IPS-NIHi7 (cell line): ENCODE data around the gene NEURL2.
"Not testable (repeated sequence)": the region's sequence is repeated elsewhere in the genome, so short reads cannot be mapped to it uniquely, and the experiment has no call there.

Experiments
- DNase-seq: peaks from one replicate; pipeline ENCODE4 v3.0.0; 2012; ENCODE audit warnings: mixed read lengths; ENCODE audit errors: extremely low spot score

The NEURL2 gene

DNA sequence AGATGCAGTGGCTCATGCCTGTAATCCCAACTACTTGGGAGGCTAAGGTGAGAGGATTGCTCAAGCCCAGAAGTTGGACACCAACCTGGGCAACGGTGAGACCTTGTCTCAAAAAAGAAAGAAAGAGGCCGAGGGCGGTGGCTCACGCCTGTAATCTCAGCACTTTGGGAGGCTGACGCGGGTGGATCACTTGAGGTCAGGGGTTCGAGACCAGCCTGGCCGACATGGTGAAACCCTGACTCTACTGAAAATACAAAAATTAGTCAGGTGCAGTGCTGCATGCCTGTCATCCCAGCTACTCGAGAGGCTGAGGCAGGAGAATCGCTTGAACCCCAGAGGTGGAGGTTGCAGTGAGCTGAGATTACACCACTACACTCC lies 16.9 kb downstream of the NEURL2 start:
- not testable (repeated sequence) for DNase-seq

DNA sequence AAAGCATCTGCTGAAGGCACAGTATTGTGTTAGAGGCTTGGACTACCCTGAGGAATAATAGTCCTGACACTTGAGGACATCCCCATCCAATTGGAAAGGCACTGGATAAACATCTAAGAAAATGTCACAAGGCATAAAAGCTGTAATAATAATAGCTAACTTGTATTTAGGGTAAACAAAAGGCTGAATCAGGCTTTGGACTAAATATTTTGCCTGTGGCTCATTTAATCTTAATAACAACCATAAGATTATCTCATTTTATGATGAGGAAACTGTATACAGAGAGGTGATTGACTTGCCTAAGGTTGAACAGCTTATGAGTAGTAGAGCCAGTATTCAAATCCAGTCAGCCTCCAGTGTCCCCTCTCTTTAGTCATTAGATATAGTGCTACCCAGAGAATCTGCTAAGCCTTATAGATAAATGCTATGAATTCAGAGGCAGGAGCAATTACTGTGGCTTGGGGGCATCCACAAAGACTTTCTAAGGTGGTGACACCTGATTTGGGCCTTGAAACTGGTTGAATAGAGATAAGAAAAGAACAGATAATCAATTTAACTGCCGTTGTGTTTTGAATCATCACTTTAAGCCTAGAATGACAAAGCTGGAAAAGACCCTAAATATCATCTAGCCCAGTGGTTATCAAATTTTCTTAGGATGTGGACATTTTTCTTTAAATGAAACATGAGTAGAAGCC lies 17.5 kb downstream of the NEURL2 start:
- DNase-seq, result no peak

DNA sequence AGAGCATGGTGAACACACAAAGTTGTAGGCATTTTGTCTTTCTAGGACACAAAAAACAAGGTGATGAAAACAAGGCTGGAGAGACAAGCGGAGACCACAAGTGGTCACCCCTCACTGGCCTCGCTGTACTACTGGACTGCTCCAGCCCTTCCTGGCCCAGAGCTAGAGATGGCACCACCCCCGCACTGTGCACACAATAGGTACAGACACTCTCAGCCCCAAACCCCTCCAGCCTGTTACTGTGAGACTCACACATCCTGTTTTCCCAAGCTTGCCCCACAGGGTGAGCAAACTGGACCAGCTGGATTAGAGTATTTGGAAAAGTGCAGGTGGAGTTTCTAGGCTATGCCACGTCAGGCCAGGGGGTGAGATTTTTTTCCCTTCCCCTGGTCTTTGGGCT lies 18.4 kb downstream of the NEURL2 start:
- DNase-seq, result no peak

DNA sequence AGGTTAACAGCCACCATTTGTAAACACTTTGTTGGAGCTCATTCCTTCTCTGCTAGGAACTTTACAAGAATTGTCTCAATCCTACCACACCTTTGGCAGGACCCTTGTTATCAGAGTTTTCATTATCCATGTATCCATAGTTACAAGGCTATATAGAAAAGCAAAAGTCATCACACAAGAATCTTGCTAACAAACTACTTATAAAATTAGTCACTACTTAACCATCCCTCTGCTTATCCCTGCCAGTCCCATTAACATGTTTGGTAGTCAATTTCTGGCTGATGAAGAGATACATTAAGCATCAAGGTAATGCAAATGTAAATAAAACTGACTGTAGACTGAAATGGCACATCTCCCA lies 23.2 kb downstream of the NEURL2 start:
- DNase-seq, result no peak

DNA sequence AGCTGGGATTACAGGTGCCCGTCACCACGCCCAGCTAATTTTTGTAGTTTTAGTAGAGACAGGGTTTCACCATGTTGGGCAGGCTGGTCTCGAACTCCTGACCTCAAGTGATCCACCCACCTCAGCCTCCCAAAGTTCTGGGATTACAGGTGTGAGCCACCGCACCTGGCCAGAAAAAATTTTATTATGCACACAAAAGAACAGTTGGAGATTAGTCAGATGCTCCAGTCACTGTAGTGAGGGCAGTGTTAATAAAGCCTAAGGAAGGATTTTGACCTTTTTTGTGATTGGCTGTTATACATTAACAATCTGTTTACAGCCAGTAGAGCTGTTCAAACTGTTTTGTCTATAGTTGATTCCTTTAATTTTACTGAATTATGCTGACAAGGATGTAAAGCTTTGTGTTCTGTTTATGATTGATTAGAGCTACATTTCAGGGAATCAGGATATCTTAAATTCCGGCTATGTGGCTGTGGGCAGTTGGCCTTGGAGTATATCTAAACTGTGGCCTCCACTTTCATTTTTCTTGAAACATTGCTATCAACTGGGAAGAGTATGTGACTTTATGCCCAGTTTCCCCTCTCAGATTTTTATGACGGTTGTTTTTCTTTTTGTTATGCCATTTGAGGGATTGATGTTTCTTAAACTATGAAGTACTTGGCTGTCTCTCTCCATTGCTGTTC lies 23.7 kb downstream of the NEURL2 start:
- DNase-seq, result no peak

DNA sequence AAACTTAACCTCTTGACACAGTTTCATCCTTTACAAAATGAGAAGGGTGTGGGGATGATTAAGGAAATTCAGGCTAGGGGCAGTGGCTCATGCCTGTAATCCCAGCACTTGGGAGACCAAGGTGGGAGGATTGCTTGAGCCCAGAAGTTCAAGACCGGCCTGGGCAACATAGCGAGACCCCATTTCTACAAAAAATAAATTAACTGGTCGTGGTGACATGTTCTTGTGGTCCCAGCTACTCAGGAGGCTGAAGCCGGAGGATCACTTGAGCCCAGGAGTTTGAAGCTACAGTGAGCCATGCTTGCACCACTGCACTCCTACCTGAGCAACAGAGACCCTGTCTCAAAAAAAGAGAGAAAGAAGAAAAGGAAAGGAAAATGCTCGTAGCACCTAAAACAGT lies 24.6 kb downstream of the NEURL2 start:
- DNase-seq, result no peak

DNA sequence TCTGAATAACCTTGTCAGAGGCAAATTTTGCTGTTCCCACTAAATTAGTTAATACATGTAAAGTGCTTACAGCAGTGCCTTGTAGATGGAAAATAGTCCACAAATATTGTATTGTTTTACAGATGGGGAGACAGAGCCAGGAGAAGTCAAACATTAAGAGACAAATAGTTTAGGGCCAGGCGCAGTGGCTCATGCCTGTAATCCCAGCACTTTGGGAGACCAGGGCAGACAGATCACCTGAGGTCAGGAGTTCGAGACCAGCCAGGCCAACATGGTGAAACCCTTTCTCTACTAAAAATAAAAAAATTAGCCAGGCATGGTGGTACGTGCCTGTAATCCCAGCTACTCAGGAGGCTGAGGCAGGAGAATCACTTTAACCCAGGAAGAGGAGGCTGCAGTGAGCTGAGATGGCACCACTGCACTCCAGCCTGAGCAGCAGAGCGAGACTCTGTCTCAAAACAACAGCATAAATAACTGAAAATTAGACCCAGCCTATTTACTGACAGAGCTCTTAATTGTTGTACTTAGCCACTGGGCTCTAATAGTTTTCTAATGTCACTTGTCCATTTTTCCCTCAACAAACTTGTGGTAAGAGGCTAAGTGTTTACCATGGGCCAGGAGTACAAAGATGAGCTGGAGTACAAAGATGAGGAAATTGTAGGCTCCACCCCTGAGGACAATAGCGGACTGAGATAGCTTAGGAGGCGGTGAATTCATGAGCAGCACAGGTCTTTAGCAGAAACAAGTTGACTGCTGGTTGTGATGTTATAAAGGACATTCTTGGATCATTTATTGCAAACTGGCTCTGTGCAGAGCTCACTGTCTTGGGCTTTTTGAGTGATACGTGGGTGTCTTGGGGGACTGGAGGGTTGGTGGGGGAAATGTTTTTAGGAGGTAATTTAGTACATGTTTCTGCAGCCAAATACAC lies 27.2 kb downstream of the NEURL2 start:
- no peak for DNase-seq

DNA sequence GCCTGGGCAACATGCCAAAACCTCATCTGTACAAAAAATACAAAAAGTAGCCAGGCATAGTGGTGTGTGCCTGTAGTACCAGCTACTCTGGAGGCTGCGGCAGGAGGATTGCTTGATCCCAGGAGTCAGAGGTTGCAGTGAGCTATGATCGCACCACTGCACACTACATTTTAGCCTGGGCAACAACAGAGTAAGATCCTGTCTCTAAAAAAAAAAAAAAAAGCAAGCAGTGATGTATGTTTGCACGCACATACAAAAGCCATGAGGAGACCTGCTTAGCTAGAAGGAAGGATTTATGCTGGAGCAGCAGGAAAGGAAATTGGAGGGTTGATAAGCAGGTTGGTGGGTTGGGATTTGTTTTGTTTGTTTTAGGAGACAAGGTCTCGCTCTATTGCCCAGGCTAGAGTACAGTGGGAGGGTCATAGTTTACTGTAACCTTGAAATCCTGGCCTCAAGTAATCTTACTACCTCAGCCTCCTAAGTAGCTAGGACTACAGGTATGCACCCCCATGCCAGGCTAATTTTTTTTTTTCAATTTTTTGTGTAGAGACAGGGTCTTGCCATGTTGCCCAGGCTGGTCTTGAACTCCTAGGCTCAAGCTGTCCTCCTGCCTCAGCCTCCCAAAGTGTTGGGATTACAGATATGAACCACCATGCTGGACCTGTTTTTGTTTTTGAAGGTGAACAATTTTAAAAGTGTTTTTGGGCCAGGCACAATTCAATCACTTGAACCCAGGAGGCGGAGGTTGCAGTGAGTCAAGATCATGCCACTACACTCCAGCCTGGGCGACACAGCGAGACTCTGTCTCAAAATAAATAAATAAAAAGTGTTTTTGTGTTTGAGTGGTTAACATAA lies 29.6 kb downstream of the NEURL2 start:
- DNase-seq, result no peak

DNA sequence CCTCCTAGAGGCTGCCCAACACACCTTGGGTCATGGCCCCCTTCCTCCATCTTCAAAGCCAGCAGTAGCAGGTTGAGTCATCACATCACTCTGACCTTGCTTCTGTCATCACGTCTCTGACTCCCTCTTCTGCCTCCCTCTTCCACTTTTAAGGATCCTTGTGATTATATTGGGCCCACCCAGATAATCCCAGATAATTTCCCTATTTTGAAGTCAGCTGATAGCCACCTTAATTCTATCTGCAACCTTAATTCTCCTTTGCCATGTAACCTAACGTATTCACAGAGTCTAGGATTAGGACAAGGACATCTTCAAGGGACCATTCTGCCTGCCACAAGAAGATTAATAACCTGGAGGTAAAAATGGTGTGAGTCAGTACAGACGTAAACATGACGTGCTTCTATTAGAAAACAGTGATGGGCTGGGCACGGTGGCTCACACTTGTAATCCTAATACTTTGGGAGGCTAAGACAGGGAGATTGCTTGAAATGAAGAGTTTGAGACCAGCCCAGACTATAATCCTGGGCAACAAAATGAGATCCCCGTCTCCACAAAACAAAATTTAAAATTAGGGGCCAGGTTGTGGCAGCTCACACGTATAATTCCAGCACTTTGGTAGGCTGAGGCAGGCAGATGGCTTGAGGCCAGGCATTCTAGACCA lies 30.3 kb downstream of the NEURL2 start:
- DNase-seq, result no peak

DNA sequence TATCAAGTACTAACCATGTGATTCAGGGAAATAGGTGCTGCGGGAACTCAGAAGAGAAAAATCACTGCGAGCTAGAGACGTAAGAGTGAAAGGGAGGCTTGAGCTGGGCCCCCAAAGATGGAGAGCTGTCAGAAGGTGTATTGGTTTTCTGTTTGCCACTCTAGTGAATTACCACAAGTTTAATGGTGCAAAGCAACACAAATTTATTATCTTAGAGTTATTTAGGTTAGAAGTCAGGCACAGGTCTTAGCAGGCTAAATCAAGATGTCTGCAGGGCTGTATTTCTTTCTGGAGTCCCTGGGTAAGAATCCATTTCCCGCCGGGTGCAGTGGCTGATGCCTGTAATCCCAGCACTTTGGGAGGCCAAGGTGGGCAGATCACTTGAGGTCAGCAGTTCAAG lies 31.1 kb downstream of the NEURL2 start:
- no peak for DNase-seq

DNA sequence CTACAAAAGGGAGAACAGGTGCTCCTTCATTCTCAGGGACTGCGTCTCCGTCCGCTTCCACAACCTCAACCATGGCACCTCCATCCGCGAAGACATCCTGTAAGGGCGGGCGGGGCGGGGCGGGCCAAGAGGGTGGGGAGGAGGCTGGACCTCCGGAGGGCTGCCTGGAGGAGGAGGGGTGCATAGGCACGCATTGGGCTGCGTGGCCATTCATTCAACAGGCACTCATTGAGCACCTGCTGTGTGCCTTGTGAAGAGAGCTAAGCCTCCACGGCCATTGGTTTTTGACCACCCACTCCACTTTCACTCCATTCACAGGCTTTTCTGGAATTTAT lies 33.2 kb downstream of the NEURL2 start:
- DNase-seq, result peak; percentile 80

DNA sequence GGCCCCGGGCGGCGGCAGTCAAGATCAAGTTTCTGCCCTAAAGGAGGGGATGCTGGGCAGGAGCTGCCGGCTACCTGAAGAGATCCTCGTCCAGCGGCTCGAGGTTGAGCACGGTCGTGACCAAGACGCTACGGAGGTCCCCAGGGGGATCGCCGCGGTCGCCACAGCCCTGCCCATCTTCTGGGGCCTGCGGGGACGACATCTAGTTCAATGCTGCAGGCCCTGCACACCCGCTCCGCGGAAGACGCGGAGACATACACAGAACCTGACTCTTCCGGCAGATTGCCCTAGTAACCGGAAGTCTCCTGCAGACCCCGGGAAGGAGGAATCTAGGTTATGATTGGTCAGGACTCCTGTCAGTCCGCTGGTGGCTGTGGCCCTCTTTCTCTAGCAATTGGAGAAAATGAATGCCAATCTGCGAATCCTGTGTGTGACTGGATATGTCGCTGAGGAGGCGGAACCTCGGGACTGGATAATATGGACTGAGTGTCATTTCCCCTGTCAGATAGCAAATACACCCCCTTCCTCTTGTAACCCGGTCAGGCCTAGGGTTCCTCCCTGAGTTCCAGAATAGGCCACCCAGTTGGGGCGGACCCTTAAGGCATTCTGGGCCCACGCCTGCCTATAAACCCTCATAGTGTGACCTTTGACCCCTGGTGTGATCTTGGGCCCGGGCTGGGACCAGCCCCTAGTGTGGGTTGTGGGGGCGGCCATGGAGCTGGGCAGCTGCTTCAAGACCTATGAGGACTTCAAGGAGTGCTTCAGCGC lies 33.7 kb downstream of the NEURL2 start, which contains the start of the genes ACOT8 and ZSWIM3:
Gene ACOT8, minus strand, starts transcription at position 279 of the 768 bp plus-strand sequence. Its CDS starts 77 bp downstream, at position 202.
Gene ZSWIM3, plus strand, starts transcription at position 501 of the 768 bp plus-strand sequence. Its CDS starts 212 bp downstream, at position 713.
- peak; percentile 99 for DNase-seq

DNA sequence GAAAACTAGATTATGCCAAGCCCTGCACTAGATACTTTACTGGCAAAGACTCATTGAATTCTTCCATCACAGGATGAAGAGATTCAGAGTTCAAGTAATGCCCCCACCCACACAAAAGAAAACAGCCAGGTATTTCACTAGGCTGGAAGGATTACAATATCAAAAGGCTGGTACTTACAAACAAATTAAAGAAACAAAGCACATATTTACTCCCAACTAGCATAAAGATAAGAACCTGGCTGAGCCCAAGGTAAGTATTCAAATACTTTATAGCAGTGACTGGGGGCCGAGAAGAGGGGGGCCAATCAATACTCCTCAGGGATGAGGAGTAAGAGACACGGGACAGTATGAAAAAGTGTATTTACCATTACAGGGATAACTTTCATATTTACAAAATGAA lies 37.5 kb downstream of the NEURL2 start:
- peak; percentile 48 for DNase-seq

DNA sequence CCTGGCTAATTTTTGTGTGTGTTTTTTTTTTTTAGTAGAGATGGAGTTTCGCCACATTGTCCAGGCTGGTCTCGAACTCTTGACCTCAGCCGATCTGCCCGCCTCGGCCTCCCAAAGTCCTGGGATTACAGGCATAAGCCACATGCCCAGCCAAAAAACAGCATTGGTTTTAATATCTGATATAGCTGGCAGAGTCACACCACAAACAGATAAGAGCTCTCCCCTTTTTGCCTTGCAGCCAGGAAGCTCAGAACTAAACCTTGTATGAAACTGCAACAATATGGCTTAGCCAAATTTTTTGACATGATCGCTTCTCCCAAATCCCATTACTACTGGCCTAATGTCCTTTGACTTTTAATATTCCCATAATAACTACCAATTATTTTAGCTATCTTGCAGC lies 38.7 kb downstream of the NEURL2 start:
- DNase-seq, result no peak

DNA sequence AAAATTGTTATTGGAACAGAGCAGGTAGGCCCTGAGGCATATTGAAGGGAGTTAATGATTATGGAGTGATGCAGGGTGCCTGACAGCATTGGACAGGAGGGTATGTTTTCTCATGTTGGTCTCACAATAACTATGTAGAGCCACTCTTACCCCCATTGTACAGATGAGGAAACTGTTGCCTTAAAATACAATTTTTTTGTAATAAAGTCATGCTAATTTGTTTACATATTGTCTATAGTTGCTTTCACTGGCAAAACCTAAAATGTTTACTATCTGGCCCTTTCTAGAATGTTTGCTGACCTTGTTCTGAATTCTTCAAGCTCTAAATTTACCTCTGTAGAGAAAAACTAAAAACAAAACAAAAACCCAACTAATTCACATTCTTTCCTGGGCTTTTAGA lies 39.5 kb downstream of the NEURL2 start:
- no peak for DNase-seq

DNA sequence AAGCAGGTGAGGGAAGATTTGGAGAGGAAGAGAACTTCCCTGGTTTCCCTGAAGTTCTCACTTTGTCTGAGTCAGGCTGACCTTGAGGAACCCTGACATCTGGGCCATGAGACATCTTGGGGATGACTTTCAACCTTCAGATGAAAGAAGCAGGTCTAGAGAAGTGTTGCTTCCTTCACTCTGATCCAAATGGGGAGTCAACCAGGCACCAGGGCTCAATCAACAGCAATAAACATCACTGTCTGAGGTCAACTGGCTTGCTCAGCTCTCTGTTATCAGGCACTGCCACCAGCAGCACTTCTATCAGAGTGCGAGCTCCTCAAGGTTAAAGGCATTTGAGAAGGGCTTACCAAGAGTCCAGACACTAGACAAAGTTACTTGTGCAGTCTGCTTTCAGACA lies 40.1 kb downstream of the NEURL2 start:
- no peak for DNase-seq

DNA sequence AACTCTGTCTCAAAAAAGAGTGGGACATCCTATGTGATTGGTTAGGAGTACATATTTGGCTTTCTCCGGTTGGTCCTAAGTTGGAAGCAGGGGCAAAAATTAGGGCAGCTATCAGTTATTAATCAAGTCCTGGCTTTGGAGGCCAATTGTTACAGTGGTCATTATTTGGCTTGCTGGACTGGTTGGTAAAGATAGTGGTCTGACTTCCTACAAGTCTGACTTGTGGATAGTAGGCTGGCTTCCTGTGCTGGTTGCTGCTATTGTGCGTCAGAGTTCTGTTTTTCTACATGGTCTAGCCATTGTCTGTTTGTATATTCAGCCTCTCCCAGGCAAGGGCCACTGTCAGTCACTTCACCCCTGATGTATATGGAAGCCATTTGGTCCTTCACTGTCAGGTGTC lies 40.8 kb downstream of the NEURL2 start:
- DNase-seq, result no peak

DNA sequence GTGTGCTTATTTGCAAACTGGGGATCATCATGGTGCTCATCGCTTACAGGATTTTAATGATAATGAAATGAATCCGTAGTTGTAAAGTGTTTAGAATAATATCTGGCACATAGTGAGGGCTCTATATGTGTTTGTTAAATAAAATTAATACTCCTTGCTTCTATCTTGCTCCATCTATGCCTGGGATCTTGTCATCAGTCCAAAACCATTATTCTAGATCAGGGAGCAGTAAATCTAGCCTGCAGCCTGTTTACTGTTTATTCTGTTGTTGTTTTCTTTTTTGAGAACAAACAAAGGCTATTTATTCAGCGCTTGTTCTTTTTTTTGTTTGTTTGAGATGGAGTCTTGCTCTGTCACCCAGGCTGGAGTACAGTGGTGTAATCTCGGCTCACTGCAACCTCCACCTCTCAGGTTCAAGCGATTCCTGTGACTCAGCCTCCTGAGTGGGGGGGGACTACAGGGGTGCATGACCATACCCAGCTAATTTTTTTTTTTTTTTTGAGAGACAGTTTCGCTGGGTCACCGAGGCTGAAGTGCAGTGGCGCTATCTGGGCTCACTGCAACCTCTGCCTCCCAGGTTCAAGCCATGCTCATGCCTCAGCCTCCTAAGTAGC lies 41.9 kb downstream of the NEURL2 start:
- no peak for DNase-seq

DNA sequence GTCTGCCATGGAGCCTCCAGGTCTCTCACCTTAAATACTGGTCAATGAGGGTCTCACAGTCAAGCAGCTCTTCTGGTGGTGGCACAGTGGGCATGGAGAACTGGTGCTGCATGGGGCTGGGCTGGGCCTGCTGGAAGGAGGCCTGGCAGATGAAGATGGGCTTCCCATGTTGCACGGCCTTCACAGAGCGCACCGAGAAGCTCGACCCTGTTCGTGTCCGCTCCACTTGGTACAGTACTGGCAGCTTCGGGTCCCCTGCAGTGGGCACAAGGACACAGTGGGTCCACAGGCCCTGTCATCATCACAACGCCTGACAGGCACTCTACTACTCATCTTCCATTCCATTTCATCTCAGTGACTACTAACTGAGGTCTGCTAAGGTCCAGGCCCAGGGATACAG lies 42.6 kb downstream of the NEURL2 start:
- DNase-seq, result no peak

DNA sequence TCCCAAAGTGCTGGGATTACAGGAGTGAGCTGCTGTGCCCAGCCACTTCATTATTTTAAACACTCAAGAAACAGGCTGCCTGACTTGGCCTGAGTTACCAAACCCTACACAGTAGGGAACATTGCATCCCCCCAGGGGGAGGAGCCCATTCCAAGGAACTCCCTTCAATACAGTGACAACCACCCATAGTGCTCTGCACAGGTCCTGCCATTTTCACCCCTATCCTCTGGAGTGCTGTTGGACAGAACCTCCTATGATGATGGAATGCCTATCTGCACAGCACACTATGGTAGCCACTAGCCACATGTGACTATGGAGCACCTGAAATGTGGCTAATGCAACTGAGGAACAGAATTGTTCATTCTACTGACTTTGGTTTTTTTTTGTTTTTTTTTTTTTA lies 45.6 kb downstream of the NEURL2 start:
- no peak for DNase-seq
